Sigmoid colon (tissue), 4 donors: ENCODE measurements around the gene LIN7B.
"Not testable (repeated sequence)": the region's sequence is repeated elsewhere in the genome, so short reads cannot be mapped to it uniquely, and the experiment has no call there.

ENCODE experiments used
- CTCF ChIP-seq, 4 experiments: fragments of 450-650 bp in 3 of 4; fragments of 200-600 bp in 1 of 4; IDR thresholded peaks; one replicate each; pipeline ENCODE4 v1.5.1; 2016 to 2019; ENCODE audit warnings: antibody characterized with exemption in 4 of 4, mild to moderate bottlenecking in 3 of 4, moderate library complexity in 2 of 4
- POLR2AphosphoS5 ChIP-seq, 4 donors: sonication (generic); formaldehyde crosslinking; IDR thresholded peaks; one replicate each; pipeline ENCODE4 v1.6.1; 2017; ENCODE audit warnings: antibody characterized with exemption in 4 of 4

GRCh38 chr19:49123285-49123684 is 9.1 kb downstream of the LIN7B start:
- TF ChIP-seq CTCF, POLR2AphosphoS5 (IDR thresholded peaks at IDR 0.05): not testable (repeated sequence)
